Inflammatory macrophage treated with lipopolysaccharide for 4 hours (primary cell): ENCODE data around the gene LMF2.
"Not testable (repeated sequence)": the region's sequence is repeated elsewhere in the genome, so short reads cannot be mapped to it uniquely, and the experiment has no call there.

Source experiments
- DNase-seq: peaks from one replicate; pipeline ENCODE4 v3.0.0-alpha.2; 2020

The LMF2 gene

GRCh38 chr22:50522806-50523438 is 15.4 kb upstream of the LMF2 start:
- no peak for DNase-seq

- no peak for DNase-seq
These were observed 14.8 kb upstream of the LMF2 start for GRCh38 chr22:50522208-50522805.

DNA sequence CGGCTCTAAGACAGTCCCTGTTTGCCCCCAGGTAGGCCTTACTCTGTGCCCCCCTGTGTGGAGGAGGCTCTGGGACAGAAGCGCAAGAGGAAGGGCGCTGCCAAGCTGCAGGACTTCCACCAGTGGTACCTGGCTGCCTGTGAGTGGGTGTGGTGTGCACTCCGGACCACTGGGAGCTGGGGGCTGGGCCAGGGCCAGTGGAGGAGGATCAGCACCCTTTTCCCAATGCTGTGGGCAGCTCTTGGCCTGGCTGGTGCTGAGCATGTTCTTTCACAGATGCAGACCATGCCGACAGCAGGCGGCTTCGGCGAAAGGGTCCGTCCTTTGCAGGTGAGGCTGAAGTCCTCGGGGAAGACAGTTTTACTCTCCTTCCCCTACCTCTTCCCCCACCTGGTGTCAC is 14.2 kb upstream of the LMF2 start:
- DNase-seq = no peak

DNA sequence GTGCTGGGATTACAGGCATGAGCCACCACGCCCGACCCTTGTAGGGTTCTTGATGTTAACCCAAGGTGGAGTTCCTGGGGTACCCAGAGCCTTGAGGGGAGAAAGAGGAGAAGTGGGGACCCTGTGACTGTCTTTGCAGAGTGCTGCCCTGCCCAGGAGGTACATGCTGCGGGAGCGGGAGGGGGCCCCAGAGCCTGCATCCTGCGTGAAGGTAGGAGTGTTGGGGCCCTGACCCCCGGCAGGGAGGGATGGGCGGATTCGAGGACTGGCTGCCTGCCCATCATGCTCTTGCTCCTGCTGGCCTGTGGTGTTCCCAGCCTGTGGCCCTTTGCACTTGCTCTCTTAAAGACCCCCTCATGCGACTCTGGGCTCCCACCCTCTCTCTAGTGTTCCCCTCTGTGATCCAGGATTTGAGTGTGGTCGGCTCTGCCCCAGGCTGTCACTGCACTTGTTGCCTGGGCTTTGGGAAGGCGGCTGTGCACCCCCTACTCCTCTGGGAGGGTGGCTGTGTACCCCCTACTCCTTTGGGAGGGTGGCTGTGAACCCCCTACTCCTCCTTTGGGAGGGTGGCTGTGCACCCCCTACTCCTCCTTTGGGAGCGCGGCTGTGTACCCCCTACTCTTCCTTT is 13.4 kb upstream of the LMF2 start:
- no peak for DNase-seq

DNA sequence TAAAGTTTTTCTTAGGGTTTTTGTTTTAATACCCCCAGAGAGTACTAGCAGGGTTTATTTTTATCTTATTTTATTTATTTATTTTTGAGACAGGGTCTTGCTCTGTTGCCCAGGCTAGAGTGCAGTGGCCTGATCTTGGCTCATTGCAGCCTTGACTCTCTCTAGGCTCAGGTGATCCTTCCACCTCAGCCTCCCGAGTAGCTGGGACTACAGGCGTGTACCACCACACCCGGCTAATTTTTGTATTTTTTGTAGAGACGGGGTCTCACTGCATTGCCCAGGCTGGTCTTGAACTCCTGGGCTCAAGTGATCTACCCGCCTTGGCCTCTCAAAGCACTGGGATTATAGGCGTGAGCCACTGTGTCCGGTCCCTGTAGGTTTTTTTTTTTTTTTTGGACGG is 12.7 kb upstream of the LMF2 start:
- DNase-seq = not testable (repeated sequence)

DNA sequence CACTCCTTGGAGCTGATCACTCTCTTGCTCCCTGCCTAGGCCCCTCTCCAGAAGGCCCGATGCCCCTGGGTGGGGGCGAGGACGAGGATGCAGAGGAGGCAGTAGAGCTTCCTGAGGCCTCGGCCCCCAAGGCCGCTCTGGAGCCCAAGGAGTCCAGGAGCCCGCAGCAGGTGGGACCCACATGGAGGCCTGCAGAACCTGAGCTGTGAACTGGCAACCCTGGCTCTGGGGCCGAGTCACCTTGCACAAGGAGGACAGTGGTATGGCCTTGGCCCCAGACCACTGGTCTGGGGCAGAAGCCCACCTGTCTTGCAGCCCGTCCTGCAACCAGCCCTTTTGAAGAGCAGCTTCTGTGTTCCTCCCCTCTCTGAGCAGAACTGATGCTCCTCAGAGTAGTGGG is 11.6 kb upstream of the LMF2 start:
- no peak for DNase-seq

DNA sequence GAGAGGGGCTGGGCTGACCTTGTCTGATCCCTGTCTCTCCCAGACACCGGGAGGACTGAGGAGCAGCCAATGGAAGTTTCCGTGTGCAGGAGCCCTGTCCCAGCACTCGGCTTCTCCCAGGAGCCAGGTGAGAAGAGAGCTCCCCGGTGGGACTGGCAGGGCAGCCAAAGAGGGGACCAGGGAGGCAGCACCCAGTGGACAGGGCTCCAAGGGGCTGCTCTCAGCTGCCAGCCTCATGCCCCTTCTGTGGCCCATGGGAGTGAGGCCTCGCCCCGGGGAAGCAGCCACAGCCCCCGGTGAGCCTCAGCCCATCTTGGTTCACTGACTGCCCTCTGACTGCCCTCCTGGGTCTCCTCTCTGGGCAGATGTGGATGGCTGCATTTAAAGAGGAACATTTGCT is 11.1 kb upstream of the LMF2 start:
- DNase-seq = no peak

DNA sequence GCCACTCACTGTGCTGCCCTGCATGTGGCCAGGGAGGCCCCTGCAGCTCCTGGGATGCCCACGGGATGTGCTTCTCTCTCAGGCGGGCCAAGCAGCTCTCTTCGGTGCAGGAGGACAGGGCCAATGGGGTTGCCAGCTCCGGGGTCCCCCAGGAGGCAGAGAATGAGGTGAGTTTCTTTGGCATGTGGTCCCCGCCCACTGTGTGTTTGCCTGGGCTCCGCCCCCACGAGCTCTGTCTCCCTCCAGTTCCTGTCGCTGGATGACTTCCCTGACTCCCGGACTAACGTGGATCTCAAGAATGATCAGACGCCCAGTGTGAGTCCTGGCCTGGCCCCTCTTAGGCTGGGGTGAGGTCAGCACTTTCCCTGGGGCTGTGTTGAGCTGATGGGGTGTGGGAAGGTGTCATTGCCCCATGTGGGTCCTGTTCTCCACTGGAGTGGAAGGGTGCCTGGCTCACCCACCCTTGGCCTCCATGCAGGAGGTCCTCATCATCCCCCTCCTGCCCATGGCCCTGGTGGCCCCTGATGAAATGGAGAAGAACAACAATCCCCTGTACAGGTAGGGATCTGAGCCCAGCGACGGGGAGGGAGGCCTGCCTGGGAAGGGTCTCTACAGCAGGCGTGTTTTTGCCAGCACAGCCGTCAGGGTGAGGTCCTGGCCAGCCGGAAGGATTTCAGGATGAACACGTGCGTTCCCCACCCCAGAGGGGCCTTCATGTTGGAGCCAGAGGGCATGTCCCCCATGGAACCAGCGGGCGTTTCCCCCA is 10.2 kb upstream of the LMF2 start:
- DNase-seq = no peak

- DNase-seq = no peak
These were observed 9.4 kb upstream of the LMF2 start for GRCh38 chr22:50516891-50517290.

DNA sequence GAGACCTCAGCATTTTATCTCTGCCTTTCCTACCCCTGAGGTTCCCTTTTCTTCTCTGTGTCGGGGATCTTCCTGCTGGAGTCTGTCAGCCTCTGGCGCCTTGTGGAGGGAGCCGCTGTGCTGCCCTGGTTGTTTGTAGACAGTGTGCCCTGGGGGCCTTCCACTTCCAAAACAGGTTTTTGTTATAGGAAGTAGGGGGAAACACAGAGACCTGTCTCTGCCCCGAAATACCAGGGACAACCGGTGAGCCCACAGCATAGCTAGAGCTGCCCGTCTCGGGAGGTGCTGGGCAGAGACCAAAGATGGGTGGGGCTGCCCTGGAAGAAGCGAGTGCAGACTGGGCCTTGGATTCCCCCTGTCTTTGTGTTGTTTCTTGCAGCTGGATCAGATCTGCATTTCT is 8.6 kb upstream of the LMF2 start:
- DNase-seq = no peak

DNA sequence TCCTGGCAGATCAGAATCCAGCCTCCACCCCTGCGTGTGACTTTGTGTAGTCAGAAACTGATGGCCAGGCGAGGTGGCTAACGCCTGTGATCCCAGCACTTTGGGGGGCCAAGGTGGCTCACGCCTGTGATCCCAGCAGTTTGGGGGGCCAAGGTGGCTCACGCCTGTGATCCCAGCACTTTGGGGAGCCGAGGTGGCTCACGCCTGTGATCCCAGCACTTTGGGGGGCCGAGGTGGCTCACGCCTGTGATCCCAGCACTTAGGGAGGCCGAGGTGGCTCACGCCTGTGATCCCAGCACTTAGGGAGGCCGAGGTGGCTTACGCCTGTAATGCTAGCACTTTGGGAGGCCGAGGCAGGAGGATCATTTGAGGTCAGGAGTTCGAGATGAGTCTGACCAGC is 5.7 kb upstream of the LMF2 start:
- DNase-seq = no peak

DNA sequence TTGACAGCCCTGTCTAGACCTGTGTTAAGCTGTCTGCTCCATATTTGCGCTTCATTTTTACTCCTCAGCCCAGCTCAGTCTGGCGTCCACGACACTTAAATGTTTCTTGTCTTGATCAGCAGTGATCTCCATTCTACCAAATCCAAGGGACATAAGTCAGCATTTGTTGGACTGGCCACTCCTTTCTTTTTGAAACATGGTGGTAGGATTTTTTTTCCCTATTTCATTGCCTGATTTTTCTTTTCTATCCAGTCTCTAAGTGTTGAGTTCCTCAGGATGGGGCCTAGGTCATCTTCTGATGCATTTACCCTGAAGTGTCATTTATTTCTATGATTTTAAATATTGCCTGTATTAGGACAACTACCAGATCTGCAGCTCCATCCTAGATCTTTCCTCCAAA is 1.4 kb upstream of the LMF2 start:
- no peak for DNase-seq

GRCh38 chr22:50507991-50508884 is 736 bp upstream of the LMF2 start, which contains the start of gene NCAPH2:
Gene NCAPH2 (plus strand): TSS chr22:50508224. CDS start chr22:50508338, 114 bp downstream.
- peak; percentile 98 for DNase-seq

GRCh38 chr22:50506611-50507420 is 686 bp downstream of the LMF2 start:
- no peak for DNase-seq

DNA sequence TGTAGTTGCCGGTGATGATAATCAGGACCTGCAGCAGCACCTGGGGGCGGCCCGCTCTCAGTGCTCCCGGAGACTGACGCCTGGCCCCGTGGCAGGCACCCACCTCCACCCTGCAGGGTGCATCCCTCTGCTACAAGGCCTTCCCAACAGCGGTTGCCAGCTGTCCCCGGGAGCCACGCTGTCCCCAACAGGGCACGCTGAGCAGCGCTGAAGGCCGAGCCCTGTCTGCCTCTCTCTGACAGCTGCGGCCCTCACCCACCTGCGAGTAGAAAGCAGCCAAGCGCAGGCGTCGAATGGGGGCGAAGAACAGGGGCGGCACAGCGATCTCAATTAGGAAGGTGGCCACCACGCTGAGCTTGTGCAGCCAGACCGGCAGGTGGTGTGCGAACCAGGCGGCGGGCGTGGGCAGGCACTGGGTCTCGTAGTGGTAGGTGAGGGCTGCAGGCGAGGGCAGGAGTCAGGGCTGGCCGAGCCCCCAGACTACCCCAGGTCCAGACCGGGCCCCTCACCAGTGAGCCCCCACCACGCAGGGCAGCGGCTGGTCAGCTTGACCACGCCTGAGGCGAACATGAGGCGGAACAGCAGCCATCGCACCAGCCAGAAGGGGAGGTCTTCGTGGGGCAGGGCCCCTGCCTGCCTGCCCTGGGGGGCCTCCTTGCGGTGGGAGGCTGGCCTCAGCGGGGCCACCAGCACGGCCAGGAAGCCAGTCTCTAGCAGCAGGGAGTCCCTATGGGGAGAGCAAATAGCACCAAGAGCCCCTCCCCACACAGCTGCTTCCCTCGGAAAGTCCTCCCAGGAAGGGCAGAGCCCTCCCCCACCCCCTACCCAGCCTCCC is 1.5 kb downstream of the LMF2 start:
- no peak for DNase-seq

DNA sequence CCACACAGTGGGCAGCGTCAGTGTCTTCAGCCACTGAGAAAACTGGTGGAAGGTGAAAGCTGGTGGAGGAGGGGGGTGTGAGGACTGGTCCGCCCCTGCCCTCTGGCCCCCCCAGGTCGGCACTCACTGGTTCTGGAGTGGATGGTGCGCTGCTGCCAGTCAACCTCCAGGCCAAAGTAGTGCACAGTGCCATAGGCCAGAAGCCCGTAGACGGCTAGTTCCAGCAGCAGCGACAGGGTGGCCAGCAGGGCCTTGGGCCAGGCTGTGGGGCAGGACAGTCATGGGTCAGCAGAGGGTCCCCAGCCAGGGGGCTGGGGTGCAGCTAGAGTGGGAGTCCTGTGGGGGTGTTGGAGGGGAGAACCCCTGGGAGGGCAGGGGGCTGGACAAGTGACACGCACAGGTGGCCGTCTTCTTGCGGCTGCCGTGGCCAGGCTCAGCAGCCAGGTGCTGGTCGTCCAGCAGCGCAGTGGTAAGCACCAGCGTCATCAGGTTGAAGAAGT is 2.2 kb downstream of the LMF2 start:
- DNase-seq = no peak

DNA sequence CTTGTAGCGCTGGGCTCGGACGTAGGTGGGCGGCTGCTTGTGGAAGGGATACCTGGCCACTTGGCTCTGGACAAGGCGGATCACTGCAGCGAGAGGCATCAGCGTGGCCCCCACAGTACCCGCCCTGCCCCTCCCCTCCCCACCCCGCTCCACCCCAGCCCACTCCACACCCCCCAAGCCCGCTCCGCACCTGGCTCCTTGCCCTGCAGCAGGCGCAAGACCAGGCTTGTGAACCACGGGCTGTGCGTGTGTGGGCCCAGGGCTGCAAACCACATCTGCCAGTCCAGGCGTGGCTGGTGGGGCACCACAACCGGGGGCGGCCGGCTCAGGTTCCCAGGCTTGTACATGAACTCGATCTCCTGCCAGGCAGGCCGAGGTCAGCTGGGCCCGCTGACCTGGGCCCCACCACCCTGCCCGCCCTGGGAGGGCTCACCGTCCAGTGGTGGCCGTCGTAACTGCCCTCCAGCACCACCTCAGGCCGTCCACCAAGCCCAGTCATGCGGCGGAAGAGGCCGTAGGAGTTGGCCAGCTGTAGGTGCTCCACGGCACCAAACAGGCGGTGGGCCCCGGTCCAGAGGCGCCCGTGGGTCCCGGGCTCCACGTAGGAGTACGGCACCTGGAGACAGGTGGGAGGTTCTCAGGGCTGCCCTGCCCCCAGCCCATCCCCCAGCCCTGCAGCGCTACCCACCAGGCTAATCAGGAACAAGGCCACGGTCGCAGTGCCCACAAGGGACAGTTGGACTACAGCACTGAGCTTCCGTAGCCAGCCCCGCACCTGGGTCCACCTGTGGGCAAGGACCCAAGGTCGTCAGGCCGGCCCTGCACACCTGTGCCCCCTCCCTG is 2.9 kb downstream of the LMF2 start:
- no peak for DNase-seq

- no peak for DNase-seq
These were observed 3.9 kb downstream of the LMF2 start for GRCh38 chr22:50503475-50504145.
